NB4 (cell line): ENCODE measurements around the gene TMUB2.

Experiments used
- DNase-seq: peaks from one replicate; pipeline ENCODE4 v3.0.0; 2010; ENCODE audit warnings: low read depth
- H3K4me3 ChIP-seq: one replicate; pipeline ENCODE4 v1.5.1; 2011; ENCODE audit warnings: mild to moderate bottlenecking, low read depth, low read length, moderate library complexity
- CTCF ChIP-seq: IDR thresholded peaks from one replicate; pipeline ENCODE4 v1.5.1; 2012; ENCODE audit warnings: low read depth, low read length
- MAX ChIP-seq: IDR thresholded peaks from 2 replicates; pipeline ENCODE4 v1.6.1; 2011; ENCODE audit warnings: low read depth, low read length
- MYC ChIP-seq: IDR thresholded peaks from 2 replicates; pipeline ENCODE4 v1.6.1; 2011; ENCODE audit warnings: low read depth, low read length
- POLR2A ChIP-seq: IDR thresholded peaks from 2 replicates; pipeline ENCODE4 v1.6.1; 2011; ENCODE audit warnings: mild to moderate bottlenecking; ENCODE audit not compliant: insufficient read length; ENCODE audit errors: extremely low read depth

The TMUB2 gene

GRCh38 chr17:44214896-44215295 lies 28.1 kb downstream of the TMUB2 start:
- no peak overlapping the region for H3K4me3 ChIP-seq
- DNase-seq: no peak
- TF ChIP-seq MAX (no peak), CTCF (no peak), MYC (no peak), POLR2A (no peak)

- no peak for TF ChIP-seq POLR2A
- peak; percentile 14 for DNase-seq
- peak overlapping the region; percentile 79 for H3K4me3 ChIP-seq
Observed at GRCh38 chr17:44216173-44216572, 29.4 kb downstream of the TMUB2 start.

GRCh38 chr17:44216694-44217093 lies 29.9 kb downstream of the TMUB2 start:
- H3K4me3 ChIP-seq: peak overlapping the region; percentile 79
- no peak for TF ChIP-seq MAX
- TF ChIP-seq CTCF: no peak
- TF ChIP-seq MYC: no peak
- TF ChIP-seq POLR2A: no peak
- peak; percentile 5 for DNase-seq

GRCh38 chr17:44217738-44218343 lies 31.1 kb downstream of the TMUB2 start:
- no peak for DNase-seq
- TF ChIP-seq MAX (no peak), POLR2A (no peak), CTCF (no peak), MYC (no peak)
- H3K4me3 ChIP-seq: peak overlapping the region; percentile 79

- peak; percentile 94 for DNase-seq
- TF ChIP-seq POLR2A: peak; percentile 29
- peak; percentile 46 for TF ChIP-seq CTCF
- peak; percentile 86 for TF ChIP-seq MYC
- peak; percentile 51 for TF ChIP-seq MAX
- H3K4me3 ChIP-seq: peak overlapping the region; percentile 79
Observed at GRCh38 chr17:44218344-44219107, 31.8 kb downstream of the TMUB2 start.

- peak overlapping the region; percentile 38 for H3K4me3 ChIP-seq
Observed at GRCh38 chr17:44219108-44219615, 32.4 kb downstream of the TMUB2 start.

More at GRCh38 chr17:44219108-44219615, 32.4 kb downstream of the TMUB2 start:
- TF ChIP-seq MAX: no peak
- no peak for TF ChIP-seq MYC
- no peak for TF ChIP-seq POLR2A
- no peak for TF ChIP-seq CTCF
- DNase-seq: peak; percentile 79
